Thyroid gland (tissue), 4 donors: ENCODE measurements around the gene UPF1.

Source experiments
- CTCF ChIP-seq, 6 experiments: fragments of 200-600 bp in 3 of 6; fragments of 450-650 bp in 3 of 6; sonication (generic) in 3 of 6; IDR thresholded peaks; one replicate each; pipeline ENCODE4 v1.5.1; 2016 to 2019; ENCODE audit warnings: antibody characterized with exemption in 6 of 6, mild to moderate bottlenecking in 2 of 6, inconsistent platforms in 1 of 6, moderate library complexity in 1 of 6
- POLR2A ChIP-seq, 2 donors: fragments of 450-650 bp; IDR thresholded peaks; one replicate each; pipeline ENCODE4 v1.6.1; 2017; ENCODE audit warnings: antibody characterized with exemption in 2 of 2, mild to moderate bottlenecking in 2 of 2, moderate library complexity in 1 of 2

- peak in 1 of 6 experiments; percentile 12 for TF ChIP-seq CTCF (IDR thresholded peaks at IDR 0.05)
- TF ChIP-seq POLR2A (IDR thresholded peaks at IDR 0.05) = no peak
These were observed 62.7 kb downstream of the UPF1 start for GRCh38 chr19:18894254-18895037.
